Mucosa of gallbladder (tissue), 1 donor: Measurements from ENCODE around the gene SHQ1. TPM values are rescaled to one million over a fixed set of nuclear protein-coding genes. Genes with fewer than 3 reads are reported as not detected.
"Not testable (repeated sequence)": the region's sequence is repeated elsewhere in the genome, so short reads cannot be mapped to it uniquely, and the experiment has no call there.

ENCODE experiments used
- DNase-seq: peaks from one replicate; pipeline ENCODE4 v3.0.0-alpha.2; 2020; ENCODE audit warnings: low spot score
- total RNA-seq: library from RNA; stranded (reverse); gene quantifications from one replicate; pipeline ENCODE4 v1.2.1, GENCODE V29; 2021
- donor health status: DM: no; HTN: no; CAD: no.

Gene SHQ1
- total RNA-seq, 1 donor from 2014 or later = 18.8 TPM

- no peak for DNase-seq
These were observed 99.6 kb downstream of the SHQ1 start for GRCh38 chr3:72748659-72749058.

- DNase-seq = no peak
These were observed 101.5 kb downstream of the SHQ1 start for GRCh38 chr3:72746430-72747411.

GRCh38 chr3:72745146-72745999 lies 102.9 kb downstream of the SHQ1 start:
- DNase-seq = peak; percentile 28

GRCh38 chr3:72744330-72744729 lies 103.9 kb downstream of the SHQ1 start:
- DNase-seq = no peak

- DNase-seq = peak; percentile 30
These were observed 108.4 kb downstream of the SHQ1 start for GRCh38 chr3:72739531-72740466.

- peak; percentile 43 for DNase-seq
These were observed 109.3 kb downstream of the SHQ1 start for GRCh38 chr3:72738752-72739530.

- DNase-seq = not testable (repeated sequence)
These were observed 113.2 kb downstream of the SHQ1 start for GRCh38 chr3:72735072-72735471.

- no peak for DNase-seq
These were observed 114.6 kb downstream of the SHQ1 start for GRCh38 chr3:72733676-72734075.

GRCh38 chr3:72732666-72733345 lies 115.4 kb downstream of the SHQ1 start:
- DNase-seq = not testable (repeated sequence)

GRCh38 chr3:72728958-72729467 lies 119.2 kb downstream of the SHQ1 start:
- DNase-seq = no peak

GRCh38 chr3:72728329-72728889 lies 119.8 kb downstream of the SHQ1 start:
- DNase-seq = no peak

- no peak for DNase-seq
These were observed 120.5 kb downstream of the SHQ1 start for GRCh38 chr3:72727726-72728125.

- DNase-seq = no peak
These were observed 121.1 kb downstream of the SHQ1 start for GRCh38 chr3:72727172-72727571.

- no peak for DNase-seq
These were observed 123.0 kb downstream of the SHQ1 start for GRCh38 chr3:72725229-72725628.

GRCh38 chr3:72724070-72724469 lies 124.2 kb downstream of the SHQ1 start:
- DNase-seq = no peak

GRCh38 chr3:72722930-72723726 lies 125.1 kb downstream of the SHQ1 start:
- no peak for DNase-seq

- DNase-seq = no peak
These were observed 126.4 kb downstream of the SHQ1 start for GRCh38 chr3:72721683-72722381.

- DNase-seq = no peak
These were observed 127.7 kb downstream of the SHQ1 start for GRCh38 chr3:72720566-72720965.
